SU-DHL-6 (cell line): Measurements from ENCODE around the gene U2AF1L4.

ENCODE experiments used
- CTCF ChIP-seq: fragments of 200-600 bp; sonication (generic); IDR thresholded peaks from one replicate; pipeline ENCODE4 v1.5.1; 2017; ENCODE audit warnings: antibody characterized with exemption, mild to moderate bottlenecking, low read length, moderate library complexity; ENCODE audit not compliant: insufficient read depth, poor library complexity, severe bottlenecking
- EZH2phosphoT487 ChIP-seq: fragments of 200-600 bp; sonication (generic), shearing (Covaris generic); conservative IDR thresholded peaks from 2 replicates; pipeline ENCODE4 v1.6.1; 2018; ENCODE audit warnings: mild to moderate bottlenecking, antibody characterized with exemption, low read length, moderate library complexity, mixed read lengths

- TF ChIP-seq CTCF (no peak), EZH2phosphoT487 (no peak)
Measured at GRCh38 chr19:35773020-35773806, 28.0 kb upstream of the U2AF1L4 start.
